ENCODE results near the gene VDAC2.
"Not testable (repeated sequence)": the region's sequence is repeated elsewhere in the genome, so short reads cannot be mapped to it uniquely, and the experiment has no call there.

Gene VDAC2

DNA sequence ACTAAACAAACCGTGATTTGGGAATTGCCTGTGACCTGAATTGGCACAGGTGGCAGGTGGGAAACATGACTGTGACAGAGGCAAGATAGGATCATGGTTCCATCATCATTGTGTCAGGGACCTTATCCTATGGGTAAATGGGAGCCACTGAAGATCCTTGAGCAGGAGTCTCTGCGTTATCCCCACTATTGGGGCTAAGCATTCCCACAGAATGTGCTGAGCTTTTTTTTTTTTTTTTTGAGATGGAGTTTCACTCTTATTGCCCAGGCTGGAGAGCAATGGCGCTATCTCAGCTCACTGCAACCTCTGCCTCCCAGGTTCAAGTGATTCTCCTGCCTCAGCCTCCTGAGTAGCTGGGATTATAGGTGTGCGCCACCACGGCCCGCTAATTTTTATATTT, 10.6 kb upstream of the VDAC2 start:
- not testable (repeated sequence) for DNase-seq (ENCODE audit: low read depth)

DNA sequence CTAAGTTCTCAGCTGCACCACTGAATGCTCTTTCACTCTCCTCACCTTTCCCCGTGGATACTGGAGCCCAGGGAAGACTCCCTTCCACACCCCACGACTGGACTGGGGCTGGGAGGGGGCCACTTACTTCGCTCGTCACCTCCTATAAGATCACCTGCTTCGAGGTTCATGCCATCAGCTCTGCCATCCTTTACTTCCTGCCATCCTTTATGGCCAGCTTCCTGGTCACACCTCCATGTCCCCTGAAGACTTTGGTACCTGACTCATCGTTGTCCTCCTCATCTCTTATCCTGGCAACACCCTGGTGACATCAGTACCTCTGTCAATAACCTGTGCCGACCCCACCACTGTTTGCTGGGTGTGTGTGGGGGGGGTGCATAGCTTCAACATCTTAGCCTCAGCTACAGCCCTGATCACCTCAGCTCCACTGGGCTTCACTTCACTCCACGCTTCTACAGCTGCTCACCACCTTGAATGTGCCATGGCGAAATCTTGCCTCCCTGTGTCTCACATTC, 8.7 kb upstream of the VDAC2 start:
- no peak for DNase-seq (ENCODE audit: low read depth)

- no peak for DNase-seq (ENCODE audit: low read depth)
Measured at GRCh38 chr10:75202321-75203045, 8.1 kb upstream of the VDAC2 start.

GRCh38 chr10:75203046-75203620, 7.5 kb upstream of the VDAC2 start:
- not testable (repeated sequence) for DNase-seq (ENCODE audit: low read depth)

- no peak for DNase-seq (ENCODE audit: low read depth)
Measured at GRCh38 chr10:75203724-75204123, 6.9 kb upstream of the VDAC2 start.

GRCh38 chr10:75205908-75206307, 4.7 kb upstream of the VDAC2 start:
- no peak for DNase-seq (ENCODE audit: low read depth)

- DNase-seq (ENCODE audit: low read depth): not testable (repeated sequence)
Measured at GRCh38 chr10:75206638-75207037, 4.0 kb upstream of the VDAC2 start.

DNA sequence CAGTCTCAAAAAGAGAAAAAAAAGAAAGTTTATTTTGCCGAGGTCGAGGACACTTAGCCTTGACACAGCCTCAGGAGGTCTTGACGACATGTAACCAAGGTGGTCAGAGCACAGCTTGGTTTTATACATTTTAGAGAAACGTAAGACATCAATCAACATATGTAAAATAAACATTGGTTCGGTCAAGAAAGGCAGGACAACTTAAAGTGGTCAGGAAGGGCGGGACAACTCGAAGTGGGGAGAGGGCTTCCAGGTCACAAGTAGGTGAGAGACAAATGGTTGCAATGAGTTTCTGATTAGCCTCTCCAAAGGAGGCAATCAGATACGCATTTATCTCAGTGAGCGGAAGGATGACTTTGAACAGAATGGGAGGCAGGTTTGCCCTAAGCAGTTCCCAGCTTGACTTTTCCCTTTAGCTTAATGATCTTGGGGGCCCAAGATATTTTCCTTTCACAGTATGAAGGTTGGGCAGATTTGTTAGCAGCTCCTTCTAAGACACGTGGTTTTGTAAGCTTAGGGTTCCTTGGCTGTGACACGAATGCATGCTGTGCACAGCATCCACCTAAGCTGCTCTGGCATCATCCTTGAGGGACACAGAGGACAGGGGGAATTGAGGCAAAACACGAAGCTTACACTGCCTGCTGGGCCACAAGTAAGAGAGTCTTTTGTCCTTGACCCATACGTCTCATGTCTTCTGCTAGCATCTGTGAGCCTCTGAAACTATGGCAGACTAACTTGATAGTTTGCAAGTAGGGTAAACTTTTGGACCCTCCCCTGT, 3.3 kb upstream of the VDAC2 start:
- DNase-seq (ENCODE audit: low read depth): no peak

GRCh38 chr10:75207857-75208144, 2.8 kb upstream of the VDAC2 start:
- DNase-seq (ENCODE audit: low read depth): no peak

- DNase-seq (ENCODE audit: low read depth): no peak
Measured at GRCh38 chr10:75208181-75208580, 2.4 kb upstream of the VDAC2 start.

- DNase-seq (ENCODE audit: low read depth): no peak
Measured at GRCh38 chr10:75209086-75209920, 1.3 kb upstream of the VDAC2 start.

DNA sequence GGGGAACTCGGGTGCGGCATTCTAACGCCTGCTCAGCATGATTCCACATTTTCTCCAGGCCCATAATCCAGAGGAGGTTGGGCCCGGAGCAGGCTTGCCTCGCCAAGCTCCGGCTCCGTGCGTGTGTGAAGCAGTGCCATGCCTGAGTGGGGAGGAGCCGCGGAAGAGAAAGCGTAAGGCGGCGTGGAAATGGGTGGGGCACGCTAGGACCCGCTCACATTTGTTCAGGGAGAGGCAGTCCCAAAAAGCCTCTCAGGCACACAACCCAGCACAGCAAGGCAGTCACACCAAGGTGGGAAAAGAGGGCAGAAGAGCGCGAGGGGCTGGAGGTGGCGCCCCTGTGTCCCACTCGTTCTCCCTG, 695 bp upstream of the VDAC2 start:
- peak; percentile 57 for DNase-seq (ENCODE audit: low read depth)

DNA sequence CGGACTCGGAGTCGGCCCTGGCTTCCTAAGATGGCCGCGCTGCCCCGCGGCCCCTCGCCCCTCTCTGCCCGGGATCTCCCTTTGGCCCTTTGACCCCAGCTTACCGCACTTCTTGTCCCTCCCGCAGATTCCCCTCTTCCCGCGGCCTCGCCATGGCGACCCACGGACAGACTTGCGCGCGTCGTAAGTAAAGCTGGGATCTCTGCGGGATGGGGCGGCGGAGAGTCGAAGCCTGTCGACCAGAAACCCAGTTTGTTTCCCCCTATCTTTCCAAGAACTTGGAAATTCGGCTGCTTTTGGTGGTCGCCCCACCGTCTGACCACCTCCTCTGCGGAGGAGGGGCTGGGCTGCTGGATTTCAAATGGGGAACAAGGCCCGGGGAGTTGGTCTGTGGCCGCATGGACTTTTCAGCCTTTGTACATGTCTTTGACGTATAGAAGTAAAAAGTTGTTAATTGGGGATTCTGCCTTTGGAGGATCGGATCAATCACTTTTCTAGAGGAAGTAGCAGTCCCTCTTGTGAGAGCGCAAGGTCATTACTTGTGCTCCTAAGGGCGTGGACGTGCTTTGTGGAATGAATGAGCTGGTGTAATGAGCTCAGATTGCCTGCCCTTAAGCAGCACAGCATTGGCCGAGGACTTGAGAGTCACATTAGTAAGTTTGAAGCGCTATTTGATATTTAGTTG, 553 bp downstream of the VDAC2 start:
- DNase-seq (ENCODE audit: low read depth): no peak

DNA sequence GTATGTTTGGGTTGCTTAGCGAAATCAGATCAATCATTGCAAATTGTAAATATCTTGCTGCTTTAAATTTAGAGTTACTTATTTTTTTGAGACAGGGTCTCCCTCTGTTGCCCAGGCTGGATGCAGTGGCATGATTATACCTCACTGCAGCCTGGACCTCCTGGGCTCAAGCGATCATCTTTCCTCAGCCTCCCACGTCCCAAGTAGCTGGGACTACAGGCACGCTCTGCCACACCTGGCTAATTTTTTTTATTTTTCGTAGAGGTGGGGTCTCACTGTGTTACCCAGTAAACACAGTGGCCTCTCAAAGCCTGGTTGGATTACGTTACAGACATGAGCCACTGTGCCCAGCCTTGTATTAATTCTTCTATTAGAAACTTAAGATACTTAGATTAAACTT, 1.7 kb downstream of the VDAC2 start:
- no peak for DNase-seq (ENCODE audit: low read depth)

- no peak for DNase-seq (ENCODE audit: low read depth)
Measured at GRCh38 chr10:75220274-75220673, 9.7 kb downstream of the VDAC2 start.

DNA sequence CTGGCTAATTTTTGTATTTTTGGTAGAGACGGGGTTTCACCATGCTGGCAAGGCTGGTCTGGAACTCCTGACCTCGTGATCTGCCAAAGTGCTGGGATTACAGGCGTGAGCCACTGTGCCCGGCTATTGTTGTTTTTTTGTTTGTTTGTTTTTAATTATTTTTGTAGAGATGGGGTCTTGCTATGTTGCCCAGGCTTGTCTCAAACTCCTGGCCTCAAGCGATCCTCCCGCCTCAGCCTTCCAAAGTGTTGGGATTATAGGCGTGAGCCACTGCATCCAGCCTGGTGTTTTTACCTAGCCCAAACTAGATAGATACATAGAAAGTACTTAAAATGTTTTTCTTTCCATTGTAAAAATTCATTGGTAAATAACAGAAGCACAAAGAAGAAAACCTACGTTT, 10.9 kb downstream of the VDAC2 start:
- not testable (repeated sequence) for DNase-seq (ENCODE audit: low read depth)

DNA sequence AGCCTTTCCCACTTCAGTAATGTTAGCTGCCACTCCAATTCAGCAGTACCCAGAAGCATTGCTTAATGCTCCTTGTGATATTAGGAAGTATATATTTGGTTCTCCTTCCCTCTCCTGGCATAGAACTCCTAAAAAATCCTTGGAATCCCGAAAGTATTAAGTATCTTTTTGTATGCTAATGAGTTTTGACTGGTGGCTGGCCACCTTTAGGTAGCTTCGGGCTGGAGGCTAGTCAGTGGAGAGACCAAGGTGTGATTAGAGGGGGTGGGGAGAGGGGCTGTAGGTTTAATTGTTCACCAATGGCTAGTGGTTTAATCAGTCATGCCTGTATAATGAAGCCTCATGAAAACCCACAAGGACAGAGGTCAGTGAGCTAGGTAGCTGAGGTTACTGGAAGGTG, 12.9 kb downstream of the VDAC2 start:
- DNase-seq (ENCODE audit: low read depth): no peak

DNA sequence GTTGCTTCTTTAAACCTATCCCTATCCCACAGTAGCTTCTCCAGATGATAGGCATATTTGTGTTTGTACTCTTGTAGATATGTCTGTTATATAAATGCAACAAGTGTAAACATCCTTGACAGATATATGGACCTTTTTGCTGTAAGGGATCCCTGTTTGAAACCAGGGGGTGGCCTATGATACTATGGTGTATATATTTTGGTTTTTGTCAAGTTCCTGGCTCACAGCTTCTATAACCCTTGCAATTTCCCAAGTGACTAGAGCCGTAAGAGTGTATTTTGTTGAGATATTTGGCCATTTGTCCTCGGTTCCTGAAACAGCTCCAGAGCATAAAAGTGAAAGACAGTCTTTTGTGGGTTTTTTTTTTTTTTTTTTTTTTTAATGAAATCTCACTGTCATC, 15.5 kb downstream of the VDAC2 start:
- DNase-seq (ENCODE audit: low read depth): no peak

DNA sequence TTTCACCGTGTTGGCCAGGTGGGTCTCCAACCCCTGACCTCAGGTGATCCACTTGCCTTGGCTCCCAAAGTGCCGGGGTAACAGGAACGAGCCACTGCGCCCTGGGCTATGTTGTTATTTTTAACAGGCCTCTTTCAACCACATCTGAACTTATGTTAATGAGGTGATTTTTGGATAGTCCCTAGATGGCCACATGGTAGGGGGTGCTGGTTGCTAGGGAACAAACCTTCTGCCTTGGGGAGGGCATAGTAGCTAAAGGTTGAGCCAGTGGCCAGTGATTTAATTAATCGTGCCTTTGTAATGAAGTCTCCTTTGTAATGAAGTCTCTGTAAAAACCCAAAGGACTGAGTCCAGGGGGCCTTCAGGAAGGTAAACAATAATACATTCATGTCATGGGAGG, 16.1 kb downstream of the VDAC2 start:
- no peak for DNase-seq (ENCODE audit: low read depth)

DNA sequence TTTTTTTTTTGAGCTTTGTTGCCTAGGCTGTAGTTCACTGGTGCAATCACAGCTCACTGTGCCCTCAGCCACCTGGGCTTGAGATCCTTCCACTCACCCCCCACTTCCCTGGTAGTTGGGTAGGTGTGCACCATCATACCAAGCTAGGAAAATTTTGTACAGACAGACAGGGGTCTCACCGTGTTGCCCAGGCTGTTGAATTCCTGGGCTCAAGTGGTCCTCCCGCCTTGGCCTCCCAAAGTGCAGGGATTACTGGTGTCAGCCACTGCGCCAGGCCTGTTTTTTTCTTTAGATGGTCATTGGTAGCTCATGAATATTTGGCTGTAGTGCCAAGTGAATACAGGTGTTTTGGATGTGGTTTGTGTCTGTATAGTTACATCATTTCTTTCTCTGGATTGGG, 17.7 kb downstream of the VDAC2 start:
- DNase-seq (ENCODE audit: low read depth): no peak

GRCh38 chr10:75228834-75229233, 18.2 kb downstream of the VDAC2 start:
- no peak for DNase-seq (ENCODE audit: low read depth)

- DNase-seq (ENCODE audit: low read depth): no peak
Measured at GRCh38 chr10:75229971-75230370, 19.4 kb downstream of the VDAC2 start.
